Measurements from ENCODE around the gene TRAPPC2.

Gene TRAPPC2

GRCh38 chrX:13699183-13699826 lies 35.1 kb downstream of the TRAPPC2 start:
- Histone ChIP-seq H3K4me3 (ENCODE audit: low read depth, low read length) (no peak overlapping the region), H2AFZ (ENCODE audit: low read length, unreplicated experiment) (no peak overlapping the region), H3K27ac (ENCODE audit: low read depth, low read length) (no peak overlapping the region), H3K27me3 (ENCODE audit: insufficient read depth, low read length) (no peaks in the 10 kb centered on the region), H3K36me3 (ENCODE audit: insufficient read depth, low read length) (no peaks in the 10 kb centered on the region; the same call in 1 of the 2 replicates), H3K4me1 (ENCODE audit: control insufficient read depth, insufficient read depth, low read length, unreplicated experiment) (peaks cover 42% of the 10 kb centered on the region), H3K79me2 (ENCODE audit: control insufficient read depth, insufficient read depth, low read length, unreplicated experiment) (peaks cover 92% of the 10 kb centered on the region)

GRCh38 chrX:13698432-13698831 lies 36.0 kb downstream of the TRAPPC2 start:
- peaks cover 42% of the 10 kb centered on the region for H3K4me1 ChIP-seq (ENCODE audit: control insufficient read depth, insufficient read depth, low read length, unreplicated experiment)
- H3K36me3 ChIP-seq (ENCODE audit: insufficient read depth, low read length), result no peaks in the 10 kb centered on the region; the same call in 1 of the 2 replicates
- no peak overlapping the region for H3K4me3 ChIP-seq (ENCODE audit: low read depth, low read length)
- H3K27ac ChIP-seq (ENCODE audit: low read depth, low read length), result no peak overlapping the region
- peaks cover 94% of the 10 kb centered on the region for H3K79me2 ChIP-seq (ENCODE audit: control insufficient read depth, insufficient read depth, low read length, unreplicated experiment)
- no peak overlapping the region for H2AFZ ChIP-seq (ENCODE audit: low read length, unreplicated experiment)
- no peaks in the 10 kb centered on the region for H3K27me3 ChIP-seq (ENCODE audit: insufficient read depth, low read length)

- H3K79me2 ChIP-seq (ENCODE audit: control insufficient read depth, insufficient read depth, low read length, unreplicated experiment), result peaks cover 94% of the 10 kb centered on the region
- H3K36me3 ChIP-seq (ENCODE audit: insufficient read depth, low read length), result no peaks in the 10 kb centered on the region; the same call in 1 of the 2 replicates
- no peak overlapping the region for H3K4me3 ChIP-seq (ENCODE audit: low read depth, low read length)
- H2AFZ ChIP-seq (ENCODE audit: low read length, unreplicated experiment), result no peak overlapping the region
- H3K4me1 ChIP-seq (ENCODE audit: control insufficient read depth, insufficient read depth, low read length, unreplicated experiment), result peaks cover 42% of the 10 kb centered on the region
- H3K27ac ChIP-seq (ENCODE audit: low read depth, low read length), result no peak overlapping the region
- H3K27me3 ChIP-seq (ENCODE audit: insufficient read depth, low read length), result no peaks in the 10 kb centered on the region
These were observed 36.4 kb downstream of the TRAPPC2 start for GRCh38 chrX:13697976-13698375.

- Histone ChIP-seq H3K4me1 (ENCODE audit: control insufficient read depth, insufficient read depth, low read length, unreplicated experiment) (peaks cover 46% of the 10 kb centered on the region), H3K27me3 (ENCODE audit: insufficient read depth, low read length) (no peaks in the 10 kb centered on the region), H3K36me3 (ENCODE audit: insufficient read depth, low read length) (peaks cover 2% of the 10 kb centered on the region; the same call in 1 of the 2 replicates), H3K4me3 (ENCODE audit: low read depth, low read length) (no peak overlapping the region), H3K27ac (ENCODE audit: low read depth, low read length) (no peak overlapping the region), H3K79me2 (ENCODE audit: control insufficient read depth, insufficient read depth, low read length, unreplicated experiment) (peaks cover 95% of the 10 kb centered on the region), H2AFZ (ENCODE audit: low read length, unreplicated experiment) (no peak overlapping the region)
These were observed 37.0 kb downstream of the TRAPPC2 start for GRCh38 chrX:13697455-13697854.

GRCh38 chrX:13695601-13696115 lies 38.8 kb downstream of the TRAPPC2 start:
- H3K79me2 ChIP-seq (ENCODE audit: control insufficient read depth, insufficient read depth, low read length, unreplicated experiment), result peaks cover 96% of the 10 kb centered on the region
- no peak overlapping the region for H3K4me3 ChIP-seq (ENCODE audit: low read depth, low read length)
- no peak overlapping the region for H2AFZ ChIP-seq (ENCODE audit: low read length, unreplicated experiment)
- H3K4me1 ChIP-seq (ENCODE audit: control insufficient read depth, insufficient read depth, low read length, unreplicated experiment), result peaks cover 58% of the 10 kb centered on the region
- peaks cover 3% of the 10 kb centered on the region; the same call in 1 of the 2 replicates for H3K36me3 ChIP-seq (ENCODE audit: insufficient read depth, low read length)
- H3K27ac ChIP-seq (ENCODE audit: low read depth, low read length), result no peak overlapping the region
- H3K27me3 ChIP-seq (ENCODE audit: insufficient read depth, low read length), result no peaks in the 10 kb centered on the region

GRCh38 chrX:13694983-13695382 lies 39.4 kb downstream of the TRAPPC2 start:
- Histone ChIP-seq H3K27ac (ENCODE audit: low read depth, low read length) (no peak overlapping the region), H3K4me3 (ENCODE audit: low read depth, low read length) (no peak overlapping the region), H3K79me2 (ENCODE audit: control insufficient read depth, insufficient read depth, low read length, unreplicated experiment) (peaks cover 96% of the 10 kb centered on the region), H3K27me3 (ENCODE audit: insufficient read depth, low read length) (no peaks in the 10 kb centered on the region), H3K36me3 (ENCODE audit: insufficient read depth, low read length) (peaks cover 7% of the 10 kb centered on the region; the same call in 1 of the 2 replicates), H2AFZ (ENCODE audit: low read length, unreplicated experiment) (no peak overlapping the region), H3K4me1 (ENCODE audit: control insufficient read depth, insufficient read depth, low read length, unreplicated experiment) (peaks cover 61% of the 10 kb centered on the region)

GRCh38 chrX:13694359-13694758 lies 40.1 kb downstream of the TRAPPC2 start:
- H3K27ac ChIP-seq (ENCODE audit: low read depth, low read length), result no peak overlapping the region
- no peaks in the 10 kb centered on the region for H3K27me3 ChIP-seq (ENCODE audit: insufficient read depth, low read length)
- peaks cover 7% of the 10 kb centered on the region; the same call in 1 of the 2 replicates for H3K36me3 ChIP-seq (ENCODE audit: insufficient read depth, low read length)
- H3K79me2 ChIP-seq (ENCODE audit: control insufficient read depth, insufficient read depth, low read length, unreplicated experiment), result peaks cover 98% of the 10 kb centered on the region
- H3K4me3 ChIP-seq (ENCODE audit: low read depth, low read length), result no peak overlapping the region
- H3K4me1 ChIP-seq (ENCODE audit: control insufficient read depth, insufficient read depth, low read length, unreplicated experiment), result peaks cover 59% of the 10 kb centered on the region
- H2AFZ ChIP-seq (ENCODE audit: low read length, unreplicated experiment), result no peak overlapping the region

- no peak overlapping the region for H3K27ac ChIP-seq (ENCODE audit: low read depth, low read length)
- peaks cover 50% of the 10 kb centered on the region for H3K4me1 ChIP-seq (ENCODE audit: control insufficient read depth, insufficient read depth, low read length, unreplicated experiment)
- H3K79me2 ChIP-seq (ENCODE audit: control insufficient read depth, insufficient read depth, low read length, unreplicated experiment), result peaks cover 93% of the 10 kb centered on the region
- H3K4me3 ChIP-seq (ENCODE audit: low read depth, low read length), result peak overlapping the region; percentile 37; the same call in 1 of the 2 replicates
- peaks cover 7% of the 10 kb centered on the region; the same call in 1 of the 2 replicates for H3K36me3 ChIP-seq (ENCODE audit: insufficient read depth, low read length)
- H2AFZ ChIP-seq (ENCODE audit: low read length, unreplicated experiment), result no peak overlapping the region
- H3K27me3 ChIP-seq (ENCODE audit: insufficient read depth, low read length), result no peaks in the 10 kb centered on the region
These were observed 41.0 kb downstream of the TRAPPC2 start for GRCh38 chrX:13693341-13693961.

GRCh38 chrX:13692771-13693231 lies 41.6 kb downstream of the TRAPPC2 start:
- peaks cover 7% of the 10 kb centered on the region; the same call in 1 of the 2 replicates for H3K36me3 ChIP-seq (ENCODE audit: insufficient read depth, low read length)

GRCh38 chrX:13691841-13692371 lies 42.5 kb downstream of the TRAPPC2 start:
- Histone ChIP-seq H3K4me1 (ENCODE audit: control insufficient read depth, insufficient read depth, low read length, unreplicated experiment) (peaks cover 47% of the 10 kb centered on the region), H3K79me2 (ENCODE audit: control insufficient read depth, insufficient read depth, low read length, unreplicated experiment) (peaks cover 79% of the 10 kb centered on the region), H3K4me3 (ENCODE audit: low read depth, low read length) (peak overlapping the region; percentile 1; the same call in 1 of the 2 replicates), H2AFZ (ENCODE audit: low read length, unreplicated experiment) (no peak overlapping the region), H3K27ac (ENCODE audit: low read depth, low read length) (no peak overlapping the region), H3K36me3 (ENCODE audit: insufficient read depth, low read length) (0 out of 2 replicates have a peak, but pooled peaks cover 7% of the 10 kb centered on the region), H3K27me3 (ENCODE audit: insufficient read depth, low read length) (no peaks in the 10 kb centered on the region)

More at GRCh38 chrX:13692771-13693231, 41.6 kb downstream of the TRAPPC2 start:
- Histone ChIP-seq H3K4me3 (ENCODE audit: low read depth, low read length) (peak overlapping the region; percentile 1; the same call in 1 of the 2 replicates), H3K27me3 (ENCODE audit: insufficient read depth, low read length) (no peaks in the 10 kb centered on the region), H3K79me2 (ENCODE audit: control insufficient read depth, insufficient read depth, low read length, unreplicated experiment) (peaks cover 88% of the 10 kb centered on the region), H3K4me1 (ENCODE audit: control insufficient read depth, insufficient read depth, low read length, unreplicated experiment) (peaks cover 47% of the 10 kb centered on the region), H3K27ac (ENCODE audit: low read depth, low read length) (no peak overlapping the region), H2AFZ (ENCODE audit: low read length, unreplicated experiment) (no peak overlapping the region)

Data from ACC112 (cell line).